ENCODE measurements around the gene IFT81.

IFT81 gene

DNA sequence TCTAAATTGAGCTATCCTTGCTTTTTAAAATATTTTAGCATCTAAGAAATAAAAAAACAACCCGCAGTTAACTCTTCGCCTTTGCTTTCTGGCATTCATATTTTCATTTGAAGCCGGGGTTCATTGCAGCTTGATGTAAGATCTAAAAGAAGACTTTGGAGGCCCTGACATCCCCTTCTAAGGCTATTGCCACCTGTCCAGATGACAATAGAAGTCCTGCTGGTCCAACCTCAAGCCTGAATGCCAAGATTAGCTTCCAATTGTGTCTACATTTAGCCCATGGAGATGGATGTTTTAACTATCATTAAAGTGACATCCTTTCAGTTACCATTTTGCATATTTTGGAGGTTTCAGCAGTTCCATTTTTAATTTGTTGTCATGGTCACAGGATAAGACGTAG is 105.3 kb downstream of the IFT81 start:
- Mint-ChIP-seq H3K27me3 (no peaks in the 10 kb centered on the region), H3K9me3 (no peaks in the 10 kb centered on the region), H3K27ac (no peak overlapping the region), H3K4me1 (no peaks in the 10 kb centered on the region), H3K36me3 (no peaks in the 10 kb centered on the region), H3K4me3 (no peak overlapping the region)
- no peak for ATAC-seq

DNA sequence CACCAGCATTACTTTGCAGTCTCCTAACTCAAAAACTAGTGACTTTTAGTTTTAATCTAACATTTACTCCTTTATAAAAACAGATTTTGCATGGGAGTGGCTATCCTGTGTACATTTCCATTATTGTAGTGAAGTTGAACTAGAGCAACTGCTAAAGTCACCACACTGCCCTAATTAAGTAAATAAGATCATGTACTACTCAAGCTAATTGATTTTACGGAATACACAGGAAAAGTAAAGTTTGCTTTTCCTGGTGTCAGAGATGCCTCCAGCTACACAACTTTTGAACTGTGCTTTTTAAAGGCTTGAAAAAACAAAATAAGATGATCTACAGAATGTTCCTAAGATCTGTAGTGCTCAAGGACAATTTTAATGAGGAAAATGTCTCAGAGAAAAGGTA is 106.5 kb downstream of the IFT81 start:
- peaks cover 7% of the 10 kb centered on the region for H3K4me1 Mint-ChIP-seq

DNA sequence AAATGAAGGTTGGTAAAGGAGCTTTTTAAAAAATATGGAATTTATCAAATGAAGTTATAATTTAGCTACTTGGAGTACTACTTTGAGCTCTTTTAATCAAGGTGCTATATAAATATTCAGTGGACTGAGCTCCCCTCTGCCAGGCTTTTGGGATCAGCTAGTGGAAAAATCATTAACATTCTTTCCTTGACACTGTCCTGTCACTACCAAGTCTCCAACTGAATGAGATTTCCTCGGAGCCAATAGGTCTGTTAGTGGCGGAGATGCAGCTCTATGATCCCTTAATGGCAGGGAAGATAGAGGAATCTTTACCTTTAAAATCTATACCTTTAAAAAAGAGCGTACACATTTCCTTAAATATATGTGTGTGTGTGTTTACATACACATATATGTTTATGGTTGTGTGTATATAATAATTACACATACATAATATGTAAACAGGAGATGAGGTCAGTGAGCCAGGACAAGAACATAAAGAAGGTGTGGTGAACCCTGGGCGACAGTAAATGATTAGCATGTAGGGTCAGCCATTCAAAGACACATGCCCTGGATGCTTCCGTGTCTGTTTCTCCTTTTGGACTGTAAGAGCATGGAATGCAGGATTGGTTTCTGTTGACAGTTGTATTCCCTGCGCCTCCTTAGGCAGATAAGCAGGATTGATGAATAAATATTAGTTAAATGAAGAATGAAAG is 109.2 kb downstream of the IFT81 start:
- Mint-ChIP-seq H3K4me3 (no peak overlapping the region), H3K36me3 (no peaks in the 10 kb centered on the region), H3K27me3 (no peaks in the 10 kb centered on the region), H3K4me1 (peaks cover 7% of the 10 kb centered on the region), H3K9me3 (no peaks in the 10 kb centered on the region), H3K27ac (no peak overlapping the region)
- no peak for ATAC-seq

More for the DNA sequence above, 106.5 kb downstream of the IFT81 start:
- H3K4me3 Mint-ChIP-seq, result no peak overlapping the region
- no peak overlapping the region for H3K27ac Mint-ChIP-seq
- ATAC-seq, result no peak
- no peaks in the 10 kb centered on the region for H3K9me3 Mint-ChIP-seq
- H3K36me3 Mint-ChIP-seq, result no peaks in the 10 kb centered on the region
- H3K27me3 Mint-ChIP-seq, result no peaks in the 10 kb centered on the region

GRCh38 chr12:110234331-110234751 is 110.2 kb downstream of the IFT81 start:
- Mint-ChIP-seq H3K36me3 (no peaks in the 10 kb centered on the region), H3K4me3 (no peak overlapping the region)
- no peak for ATAC-seq

GRCh38 chr12:110234755-110235154 is 110.6 kb downstream of the IFT81 start:
- Mint-ChIP-seq H3K4me1 (peaks cover 7% of the 10 kb centered on the region), H3K36me3 (no peaks in the 10 kb centered on the region), H3K27ac (no peak overlapping the region), H3K9me3 (no peaks in the 10 kb centered on the region), H3K27me3 (no peaks in the 10 kb centered on the region), H3K4me3 (no peak overlapping the region)
- no peak for ATAC-seq

More at GRCh38 chr12:110234331-110234751, 110.2 kb downstream of the IFT81 start:
- H3K4me1 Mint-ChIP-seq, result peaks cover 7% of the 10 kb centered on the region
- H3K9me3 Mint-ChIP-seq, result no peaks in the 10 kb centered on the region
- H3K27me3 Mint-ChIP-seq, result no peaks in the 10 kb centered on the region
- H3K27ac Mint-ChIP-seq, result no peak overlapping the region

DNA sequence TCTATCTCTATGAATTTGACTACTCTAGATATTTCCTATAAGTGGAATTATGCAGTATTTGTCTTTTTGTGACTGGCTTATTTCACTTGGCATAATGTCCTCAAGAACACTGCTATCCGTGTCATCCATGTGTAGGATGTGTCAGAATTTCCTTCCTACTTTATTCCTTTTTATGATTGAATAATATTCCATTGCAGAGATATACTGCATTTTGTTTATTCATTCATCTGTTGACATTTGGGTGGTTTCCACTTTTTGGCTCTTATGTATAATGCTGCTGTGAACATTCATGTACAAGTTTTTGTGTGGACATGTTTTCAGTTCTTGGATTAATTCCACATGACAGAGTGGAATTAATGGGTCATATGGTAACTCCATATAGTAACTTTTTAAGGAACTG is 111.2 kb downstream of the IFT81 start:
- Mint-ChIP-seq H3K4me3 (no peak overlapping the region), H3K36me3 (no peaks in the 10 kb centered on the region), H3K27me3 (no peaks in the 10 kb centered on the region), H3K9me3 (no peaks in the 10 kb centered on the region), H3K27ac (no peak overlapping the region), H3K4me1 (peaks cover 7% of the 10 kb centered on the region)
- ATAC-seq, result no peak

DNA sequence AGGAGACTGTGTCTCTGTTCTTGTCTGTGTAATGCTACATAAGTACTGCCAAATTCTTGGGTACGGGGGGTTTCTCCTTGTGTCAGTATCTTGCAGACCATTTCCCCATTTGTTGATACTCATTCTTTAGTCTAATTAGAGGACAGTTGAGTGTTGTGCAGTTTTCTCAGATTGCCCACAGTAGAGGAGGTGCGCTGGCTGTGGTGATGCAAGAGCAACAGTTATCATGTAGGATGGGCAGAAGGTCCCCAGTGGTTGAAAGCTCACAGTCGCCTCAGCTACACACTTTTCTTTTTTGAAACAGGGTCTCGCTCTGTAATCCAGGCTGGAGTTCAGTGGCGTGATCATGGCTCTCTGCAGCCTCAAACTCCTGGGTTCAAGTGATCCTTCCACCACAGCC is 119.1 kb downstream of the IFT81 start:
- Mint-ChIP-seq H3K27me3 (peaks cover 12% of the 10 kb centered on the region), H3K27ac (no peak overlapping the region)

GRCh38 chr12:110244372-110244771 is 120.2 kb downstream of the IFT81 start:
- H3K27me3 Mint-ChIP-seq, result peaks cover 12% of the 10 kb centered on the region
- no peak overlapping the region for H3K27ac Mint-ChIP-seq
- H3K36me3 Mint-ChIP-seq, result no peaks in the 10 kb centered on the region
- H3K4me1 Mint-ChIP-seq, result peaks cover 8% of the 10 kb centered on the region
- H3K9me3 Mint-ChIP-seq, result no peaks in the 10 kb centered on the region
- ATAC-seq, result no peak
- no peak overlapping the region for H3K4me3 Mint-ChIP-seq

More for the DNA sequence above, 119.1 kb downstream of the IFT81 start:
- peaks cover 8% of the 10 kb centered on the region for H3K4me1 Mint-ChIP-seq
- no peak overlapping the region for H3K4me3 Mint-ChIP-seq
- no peaks in the 10 kb centered on the region for H3K36me3 Mint-ChIP-seq
- H3K9me3 Mint-ChIP-seq, result no peaks in the 10 kb centered on the region
- ATAC-seq, result no peak

GRCh38 chr12:110244829-110245228 is 120.7 kb downstream of the IFT81 start:
- H3K9me3 Mint-ChIP-seq, result no peaks in the 10 kb centered on the region
- peaks cover 8% of the 10 kb centered on the region for H3K4me1 Mint-ChIP-seq
- H3K4me3 Mint-ChIP-seq, result no peak overlapping the region
- no peak for ATAC-seq
- H3K27me3 Mint-ChIP-seq, result peaks cover 12% of the 10 kb centered on the region
- no peaks in the 10 kb centered on the region for H3K36me3 Mint-ChIP-seq
- no peak overlapping the region for H3K27ac Mint-ChIP-seq

- Mint-ChIP-seq H3K36me3 (no peaks in the 10 kb centered on the region), H3K27me3 (peaks cover 12% of the 10 kb centered on the region), H3K9me3 (no peaks in the 10 kb centered on the region), H3K4me1 (peaks cover 8% of the 10 kb centered on the region), H3K4me3 (no peak overlapping the region), H3K27ac (no peak overlapping the region)
- peak; percentile 77 for ATAC-seq
These were observed 121.2 kb downstream of the IFT81 start for GRCh38 chr12:110245369-110245772.

DNA sequence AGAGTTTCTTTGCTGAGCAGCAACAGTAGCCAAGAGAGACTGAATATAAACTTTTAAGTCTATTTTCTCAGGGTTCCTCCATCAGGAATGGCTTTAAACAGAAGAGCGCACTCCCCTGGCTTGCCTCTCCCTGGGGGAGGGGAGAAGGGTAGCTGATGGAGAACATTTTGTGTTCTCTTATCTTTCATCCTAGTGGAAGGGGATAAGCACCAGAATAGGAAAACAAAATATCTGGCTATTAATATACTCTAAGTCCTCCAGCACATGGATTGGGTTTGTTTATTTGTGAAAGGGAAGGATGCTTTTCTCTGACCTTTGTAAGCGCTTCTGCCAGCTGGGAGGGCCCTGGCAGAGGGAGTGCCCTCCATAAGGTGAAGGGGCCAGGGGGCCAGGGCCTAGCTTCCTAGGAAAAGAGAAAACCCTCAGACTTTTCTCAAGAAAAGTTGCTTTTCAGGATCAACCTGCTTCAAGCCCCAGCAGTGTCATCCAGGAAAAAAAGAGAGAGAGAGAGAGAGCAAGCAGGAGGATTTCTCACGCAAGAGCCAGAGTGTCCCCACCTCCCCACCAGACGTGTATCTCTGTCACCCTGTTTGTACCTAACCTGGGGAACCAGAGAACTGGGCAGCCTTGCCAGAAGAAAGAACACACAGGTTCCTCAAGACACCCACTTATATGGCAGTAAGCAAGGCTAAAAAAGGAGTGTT is 122.6 kb downstream of the IFT81 start:
- H3K27ac Mint-ChIP-seq, result no peak overlapping the region
- no peaks in the 10 kb centered on the region for H3K9me3 Mint-ChIP-seq
- H3K27me3 Mint-ChIP-seq, result no peaks in the 10 kb centered on the region
- H3K4me1 Mint-ChIP-seq, result peaks cover 8% of the 10 kb centered on the region
- no peak overlapping the region for H3K4me3 Mint-ChIP-seq
- no peak for ATAC-seq
- H3K36me3 Mint-ChIP-seq, result no peaks in the 10 kb centered on the region

GRCh38 chr12:110247340-110248095 is 123.4 kb downstream of the IFT81 start:
- Mint-ChIP-seq H3K4me1 (peaks cover 8% of the 10 kb centered on the region), H3K27ac (no peak overlapping the region), H3K36me3 (no peaks in the 10 kb centered on the region), H3K27me3 (no peaks in the 10 kb centered on the region), H3K9me3 (no peaks in the 10 kb centered on the region), H3K4me3 (no peak overlapping the region)
- no peak for ATAC-seq

DNA sequence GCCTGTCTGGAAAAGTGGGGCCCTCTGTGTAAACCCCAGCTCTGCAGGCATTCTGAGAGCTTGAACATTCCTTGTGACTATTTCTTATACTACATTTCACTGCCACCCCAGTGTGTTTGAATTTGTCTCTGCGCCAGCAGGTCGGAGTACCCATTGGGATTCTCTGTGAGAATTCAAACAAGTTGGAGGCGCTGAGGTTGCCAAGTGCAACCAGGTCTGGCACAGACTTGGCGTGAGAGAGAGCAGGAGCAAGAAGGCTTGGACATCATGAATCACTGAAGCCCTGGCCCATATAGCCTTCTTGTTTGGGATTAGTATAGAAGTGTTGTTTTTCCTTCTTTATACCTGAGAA is 123.9 kb downstream of the IFT81 start:
- H3K36me3 Mint-ChIP-seq, result no peaks in the 10 kb centered on the region
- no peaks in the 10 kb centered on the region for H3K27me3 Mint-ChIP-seq
- no peaks in the 10 kb centered on the region for H3K9me3 Mint-ChIP-seq
- H3K27ac Mint-ChIP-seq, result no peak overlapping the region
- no peak overlapping the region for H3K4me3 Mint-ChIP-seq
- H3K4me1 Mint-ChIP-seq, result peaks cover 8% of the 10 kb centered on the region
- ATAC-seq, result no peak

DNA sequence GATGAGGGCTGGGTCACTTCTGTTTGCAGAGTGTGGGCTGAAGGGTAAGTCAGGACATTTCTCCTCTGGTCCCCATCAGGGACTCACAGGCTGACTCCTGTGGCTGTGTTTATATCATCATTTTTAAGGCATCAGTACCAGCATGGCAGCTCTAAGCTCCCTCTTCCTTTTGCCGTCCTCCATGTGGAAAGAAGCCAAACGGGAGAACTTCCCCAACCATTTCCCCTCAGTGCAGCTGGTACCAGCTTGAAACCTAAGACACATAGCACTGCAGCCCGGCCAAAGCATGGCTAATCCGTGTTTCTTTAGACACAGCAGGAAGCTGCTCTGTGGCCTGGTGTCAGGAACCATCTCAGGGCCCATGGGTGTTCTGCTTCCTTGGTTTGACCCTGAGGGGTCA is 124.9 kb downstream of the IFT81 start:
- ATAC-seq, result no peak
- H3K9me3 Mint-ChIP-seq, result no peaks in the 10 kb centered on the region
- peaks cover 8% of the 10 kb centered on the region for H3K4me1 Mint-ChIP-seq
- H3K27ac Mint-ChIP-seq, result no peak overlapping the region
- H3K36me3 Mint-ChIP-seq, result no peaks in the 10 kb centered on the region
- H3K27me3 Mint-ChIP-seq, result no peaks in the 10 kb centered on the region
- no peak overlapping the region for H3K4me3 Mint-ChIP-seq

DNA sequence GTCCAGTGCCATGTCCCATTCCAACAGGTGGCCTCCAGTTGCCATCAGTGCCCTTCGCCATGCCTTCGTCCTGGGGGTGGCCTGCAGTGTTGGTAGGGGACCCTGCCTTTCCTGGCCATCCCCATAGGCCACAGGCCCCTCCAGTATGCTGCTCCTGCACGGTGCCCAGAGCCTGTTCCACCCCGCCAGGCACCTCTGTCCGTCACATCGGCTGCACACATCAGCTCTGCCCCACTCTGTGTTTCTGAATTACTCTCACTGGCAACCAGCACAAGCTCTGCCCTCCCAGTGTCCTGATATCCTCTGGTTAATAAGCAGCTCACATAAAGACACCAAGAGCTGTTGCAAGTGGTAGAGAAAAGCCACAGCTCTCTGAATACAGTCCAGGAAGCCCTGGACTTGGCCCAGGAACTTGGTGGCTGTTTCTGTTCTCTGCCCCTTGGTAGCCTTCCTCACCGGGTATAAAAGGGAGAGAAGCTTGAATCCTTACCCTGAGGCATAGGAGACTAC is 125.6 kb downstream of the IFT81 start:
- no peaks in the 10 kb centered on the region for H3K27me3 Mint-ChIP-seq
- no peak for ATAC-seq

More for the DNA sequence above, 125.6 kb downstream of the IFT81 start:
- Mint-ChIP-seq H3K27ac (no peak overlapping the region), H3K4me1 (peaks cover 8% of the 10 kb centered on the region), H3K9me3 (no peaks in the 10 kb centered on the region), H3K4me3 (no peak overlapping the region), H3K36me3 (no peaks in the 10 kb centered on the region)
